K562 (cell line): ENCODE data around the gene BCL2L15. TPM values are rescaled to one million over a fixed set of nuclear protein-coding genes. Genes with fewer than 3 reads are reported as not detected.

Experiments used
- BCOR ChIP-seq: fragments of 450-650 bp; IDR thresholded peaks from 2 replicates; pipeline ENCODE4 v1.6.1; 2016
- ETV6 ChIP-seq, 3 experiments: fragments of 150-350 bp in 1 of 3; sonication (generic) in 1 of 3; formaldehyde crosslinking in 1 of 3; IDR thresholded peaks; 2 replicates each; pipeline versions ENCODE4 v1.6.1 to v1.8.0; 2014 to 2022; ENCODE audit warnings: borderline replicate concordance in 2 of 3, low read depth in 2 of 3, antibody characterized with exemption in 1 of 3, low read length in 1 of 3, mild to moderate bottlenecking in 1 of 3, missing genetic modification reagents in 1 of 3
- HDAC1 ChIP-seq, 2 experiments: fragments of 450-650 bp; IDR thresholded peaks; 2 replicates each; pipeline ENCODE4 v1.6.1; 2016 to 2017; ENCODE audit warnings: inconsistent platforms in 1 of 2, mild to moderate bottlenecking in 1 of 2, moderate library complexity in 1 of 2
- HSF4 ChIP-seq: fragments of 250-450 bp; sonication (Bioruptor Pico); IDR thresholded peaks from 2 replicates; pipeline ENCODE4 v2.1.2; 2022; ENCODE audit warnings: mild to moderate bottlenecking, moderate library complexity, borderline replicate concordance
- KDM4B ChIP-seq, 2 experiments: fragments of 450-650 bp in 1 of 2; sonication (generic) in 1 of 2; IDR thresholded peaks; 2 replicates each; pipeline ENCODE4 v1.6.1; 2016 to 2017; ENCODE audit warnings: borderline replicate concordance in 2 of 2, antibody characterized with exemption in 1 of 2, low read depth in 1 of 2, mild to moderate bottlenecking in 1 of 2
- NFIX ChIP-seq: fragments of 250-450 bp; sonication (Bioruptor Pico); IDR thresholded peaks from 2 replicates; pipeline ENCODE4 v1.4.0; 2020; ENCODE audit warnings: low read depth, mild to moderate bottlenecking, moderate library complexity
- PHB2 ChIP-seq: fragments of 450-650 bp; IDR thresholded peaks from 2 replicates; pipeline ENCODE4 v1.6.1; 2017; ENCODE audit warnings: low read depth
- RBM22 ChIP-seq: fragments of 200-400 bp; formaldehyde crosslinking; IDR thresholded peaks from 2 replicates; pipeline ENCODE4 v1.6.1; 2018; ENCODE audit warnings: low read length, low read depth; ENCODE audit not compliant: poor library complexity, severe bottlenecking
- SREBF1 ChIP-seq: fragments of 150-350 bp; IDR thresholded peaks from 2 replicates; pipeline ENCODE4 v1.6.1; 2014; ENCODE audit warnings: antibody characterized with exemption, low read depth, low read length, borderline replicate concordance
- SRSF1 ChIP-seq: fragments of 200-400 bp; formaldehyde crosslinking; IDR thresholded peaks from 2 replicates; pipeline ENCODE4 v1.6.1; 2017; ENCODE audit warnings: mild to moderate bottlenecking, low read depth, low read length, moderate library complexity
- TRIM24 ChIP-seq, 2 experiments: fragments of 450-650 bp; IDR thresholded peaks; 2 replicates each; pipeline ENCODE4 v1.6.1; 2016
- ZKSCAN8 ChIP-seq: fragments of 200-800 bp; sonication (Bioruptor generic); IDR thresholded peaks from 2 replicates; pipeline ENCODE4 v1.6.1; 2016; ENCODE audit warnings: missing genetic modification characterization, missing compliant biosample characterization
- ZNF197 ChIP-seq: fragments of 200-800 bp; sonication (Bioruptor generic); IDR thresholded peaks from 2 replicates; pipeline ENCODE4 v1.6.1; 2016; ENCODE audit warnings: low read depth, missing genetic modification characterization, missing compliant biosample characterization
- ZNF79 ChIP-seq: fragments of 250-450 bp; sonication (Bioruptor Pico); IDR thresholded peaks from 2 replicates; pipeline ENCODE4 v1.4.0; 2020; ENCODE audit warnings: low read depth, mild to moderate bottlenecking, moderate library complexity
- polyA plus RNA-seq, 8 experiments: library from polyadenylated mRNA; depleted of rRNA in 4 of 8; stranded (reverse) in 5 of 8; unstranded in 3 of 8; fragments of >200 nt; fragmentation: Nextera tagmentation in 2 of 8; fragmentation: Illumina TruSeq in 1 of 8; extraction: Ambion mirVana in 2 of 8; extraction: Trizol in 1 of 8; gene quantifications; 2 replicates each; pipeline versions ENCODE4 v1.2.1 to v1.2.3, GENCODE V29; 2011 to 2014; ENCODE audit warnings: inconsistent platforms in 1 of 8, missing spikeins in 1 of 8
- total RNA-seq, 7 experiments: library from RNA; depleted of rRNA in 6 of 7; stranded (reverse); fragments of >200 nt in 6 of 7; fragmentation: Illumina TruSeq in 2 of 7; extraction: Trizol in 2 of 7; gene quantifications; 2 replicates each; pipeline versions ENCODE4 v1.2.1 to v1.2.3, GENCODE V29; 2011 to 2021; ENCODE audit warnings: low replicate concordance in 1 of 7
- TF ChIP-seq, protein P1 (sequence below), 2 experiments: fragments of 200-800 bp in 1 of 2; sonication (Bioruptor generic) in 1 of 2; sonication (generic) in 1 of 2; formaldehyde crosslinking in 1 of 2; IDR thresholded peaks in 1 of 2; conservative IDR thresholded peaks in 1 of 2; 2 replicates each; pipeline versions ENCODE4 v1.5.0 to v1.6.1; 2016 to 2020; ENCODE audit warnings: missing compliant biosample characterization in 1 of 2, missing genetic modification characterization in 1 of 2, missing genetic modification reagents in 1 of 2
- TF ChIP-seq, protein P2 (sequence below): sonication (generic); formaldehyde crosslinking; IDR thresholded peaks from 2 replicates; pipeline ENCODE4 v1.8.1; 2022; ENCODE audit warnings: missing genetic modification reagents
- TF ChIP-seq, protein P3 (sequence below): fragments of 250-450 bp; sonication (Bioruptor Pico); IDR thresholded peaks from 2 replicates; pipeline ENCODE4 v1.4.0; 2020
- TF ChIP-seq, protein P4 (sequence below): sonication (generic); formaldehyde crosslinking; IDR thresholded peaks from 2 replicates; pipeline ENCODE4 v1.8.1; 2023; ENCODE audit warnings: mild to moderate bottlenecking, missing genetic modification reagents
- TF ChIP-seq, protein P5 (sequence below): sonication (generic); formaldehyde crosslinking; IDR thresholded peaks from 2 replicates; pipeline ENCODE4 v1.8.0; 2023; ENCODE audit warnings: mild to moderate bottlenecking, missing genetic modification reagents

The BCL2L15 gene
- total and polyA plus RNA-seq, 9 of the 15 experiments (the other 6 are each of a cell fraction or from before 2014, with no cell fraction given), result 0.06 to 0.42 (median 0.28) TPM; not detected in 1

DNA sequence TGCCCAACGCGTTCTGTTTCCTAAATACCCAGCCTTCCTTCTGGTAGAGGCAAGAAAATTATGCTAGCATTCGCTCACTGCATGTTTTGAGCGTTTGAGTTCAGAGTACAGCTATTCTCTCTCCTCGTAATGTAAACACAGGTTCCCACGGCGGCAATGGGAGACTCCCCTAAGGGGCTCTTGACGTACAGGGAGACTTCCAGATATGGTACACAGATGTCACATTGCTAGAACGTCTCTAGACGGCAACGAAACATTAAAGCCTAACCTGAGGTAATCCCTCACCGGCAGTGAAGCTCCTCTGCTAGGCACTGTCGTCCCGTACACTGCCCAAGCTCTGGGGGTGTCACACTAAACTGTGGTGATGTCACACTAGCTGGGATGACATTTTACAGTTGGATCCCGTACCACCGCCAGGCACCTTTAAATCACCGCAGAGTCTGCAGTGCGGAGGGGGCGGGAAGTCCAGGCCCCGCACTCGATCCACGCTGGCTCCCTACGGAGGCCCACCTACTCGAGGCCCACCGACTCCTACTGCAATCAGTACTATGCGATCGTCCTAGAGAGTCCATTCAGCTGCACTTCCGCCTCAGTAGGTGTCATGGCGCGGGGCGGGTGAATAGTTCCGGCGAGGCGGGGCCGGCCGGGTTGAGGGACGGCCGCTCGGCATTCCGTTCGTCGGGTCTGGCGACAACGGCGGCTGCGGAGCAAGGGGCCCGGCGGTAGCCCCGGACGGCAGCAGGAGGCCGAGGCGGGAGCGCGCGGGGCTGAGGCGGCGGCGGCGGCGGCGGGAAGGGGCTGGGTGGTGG, 41.8 kb upstream of the BCL2L15 start, which contains the start of gene HIPK1 (continued):
- TF ChIP-seq, protein P1, sequence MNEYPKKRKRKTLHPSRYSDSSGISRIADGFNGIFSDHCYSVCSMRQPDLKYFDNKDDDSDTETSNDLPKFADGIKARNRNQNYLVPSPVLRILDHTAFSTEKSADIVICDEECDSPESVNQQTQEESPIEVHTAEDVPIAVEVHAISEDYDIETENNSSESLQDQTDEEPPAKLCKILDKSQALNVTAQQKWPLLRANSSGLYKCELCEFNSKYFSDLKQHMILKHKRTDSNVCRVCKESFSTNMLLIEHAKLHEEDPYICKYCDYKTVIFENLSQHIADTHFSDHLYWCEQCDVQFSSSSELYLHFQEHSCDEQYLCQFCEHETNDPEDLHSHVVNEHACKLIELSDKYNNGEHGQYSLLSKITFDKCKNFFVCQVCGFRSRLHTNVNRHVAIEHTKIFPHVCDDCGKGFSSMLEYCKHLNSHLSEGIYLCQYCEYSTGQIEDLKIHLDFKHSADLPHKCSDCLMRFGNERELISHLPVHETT (CRISPR knock-in tag; conservative IDR thresholded peaks at IDR 0.05 in 1 of 2, IDR thresholded peaks at IDR 0.05 in 1 of 2), result peak in 1 of 2 experiments; percentile 95; a peak in 2 of 4 replicates
- TF ChIP-seq KDM4B (IDR thresholded peaks at IDR 0.05; ENCODE audit: borderline replicate concordance in 2 of 2, low read depth in 1 of 2), result no peak; a peak in 1 of 4 replicates
- TF ChIP-seq ZNF197, result peak; percentile 64
- TF ChIP-seq HSF4 (CRISPR knock-in tag), result no peak
- TF ChIP-seq, protein P2, sequence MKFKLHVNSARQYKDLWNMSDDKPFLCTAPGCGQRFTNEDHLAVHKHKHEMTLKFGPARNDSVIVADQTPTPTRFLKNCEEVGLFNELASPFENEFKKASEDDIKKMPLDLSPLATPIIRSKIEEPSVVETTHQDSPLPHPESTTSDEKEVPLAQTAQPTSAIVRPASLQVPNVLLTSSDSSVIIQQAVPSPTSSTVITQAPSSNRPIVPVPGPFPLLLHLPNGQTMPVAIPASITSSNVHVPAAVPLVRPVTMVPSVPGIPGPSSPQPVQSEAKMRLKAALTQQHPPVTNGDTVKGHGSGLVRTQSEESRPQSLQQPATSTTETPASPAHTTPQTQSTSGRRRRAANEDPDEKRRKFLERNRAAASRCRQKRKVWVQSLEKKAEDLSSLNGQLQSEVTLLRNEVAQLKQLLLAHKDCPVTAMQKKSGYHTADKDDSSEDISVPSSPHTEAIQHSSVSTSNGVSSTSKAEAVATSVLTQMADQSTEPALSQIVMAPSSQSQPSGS (CRISPR knock-in tag), result peak; percentile 80; the same call in 1 of the 2 replicates
- TF ChIP-seq, protein P3, sequence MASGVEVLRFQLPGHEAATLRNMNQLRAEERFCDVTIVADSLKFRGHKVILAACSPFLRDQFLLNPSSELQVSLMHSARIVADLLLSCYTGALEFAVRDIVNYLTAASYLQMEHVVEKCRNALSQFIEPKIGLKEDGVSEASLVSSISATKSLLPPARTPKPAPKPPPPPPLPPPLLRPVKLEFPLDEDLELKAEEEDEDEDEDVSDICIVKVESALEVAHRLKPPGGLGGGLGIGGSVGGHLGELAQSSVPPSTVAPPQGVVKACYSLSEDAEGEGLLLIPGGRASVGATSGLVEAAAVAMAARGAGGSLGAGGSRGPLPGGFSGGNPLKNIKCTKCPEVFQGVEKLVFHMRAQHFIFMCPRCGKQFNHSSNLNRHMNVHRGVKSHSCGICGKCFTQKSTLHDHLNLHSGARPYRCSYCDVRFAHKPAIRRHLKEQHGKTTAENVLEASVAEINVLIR (CRISPR knock-in tag), result peak; percentile 77
- no peak for TF ChIP-seq NFIX
- no peak for TF ChIP-seq SRSF1
- TF ChIP-seq ZKSCAN8, result no peak
- no peak for TF ChIP-seq PHB2
- no peak for TF ChIP-seq ZNF79
- TF ChIP-seq RBM22, result peak; percentile 59
- TF ChIP-seq ETV6 (IDR thresholded peaks at IDR 0.05; ENCODE audit: borderline replicate concordance in 1 of 2, low read depth in 2 of 2, low read length in 1 of 2), result 0 out of 4 replicates have a peak, but pooled peaks of 1 of the 2 experiments have one; percentile 20
- peak; percentile 67; the same call in 1 of the 2 replicates for TF ChIP-seq ETV6 (CRISPR knock-in tag; IDR thresholded peaks at IDR 0.05; ENCODE audit: borderline replicate concordance)
- TF ChIP-seq, protein P4, sequence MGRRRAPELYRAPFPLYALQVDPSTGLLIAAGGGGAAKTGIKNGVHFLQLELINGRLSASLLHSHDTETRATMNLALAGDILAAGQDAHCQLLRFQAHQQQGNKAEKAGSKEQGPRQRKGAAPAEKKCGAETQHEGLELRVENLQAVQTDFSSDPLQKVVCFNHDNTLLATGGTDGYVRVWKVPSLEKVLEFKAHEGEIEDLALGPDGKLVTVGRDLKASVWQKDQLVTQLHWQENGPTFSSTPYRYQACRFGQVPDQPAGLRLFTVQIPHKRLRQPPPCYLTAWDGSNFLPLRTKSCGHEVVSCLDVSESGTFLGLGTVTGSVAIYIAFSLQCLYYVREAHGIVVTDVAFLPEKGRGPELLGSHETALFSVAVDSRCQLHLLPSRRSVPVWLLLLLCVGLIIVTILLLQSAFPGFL, result no peak
- TF ChIP-seq SREBF1, result no peak
- 0 out of 2 replicates have a peak, but pooled peaks have one; percentile 38 for TF ChIP-seq BCOR
- TF ChIP-seq, protein P5, sequence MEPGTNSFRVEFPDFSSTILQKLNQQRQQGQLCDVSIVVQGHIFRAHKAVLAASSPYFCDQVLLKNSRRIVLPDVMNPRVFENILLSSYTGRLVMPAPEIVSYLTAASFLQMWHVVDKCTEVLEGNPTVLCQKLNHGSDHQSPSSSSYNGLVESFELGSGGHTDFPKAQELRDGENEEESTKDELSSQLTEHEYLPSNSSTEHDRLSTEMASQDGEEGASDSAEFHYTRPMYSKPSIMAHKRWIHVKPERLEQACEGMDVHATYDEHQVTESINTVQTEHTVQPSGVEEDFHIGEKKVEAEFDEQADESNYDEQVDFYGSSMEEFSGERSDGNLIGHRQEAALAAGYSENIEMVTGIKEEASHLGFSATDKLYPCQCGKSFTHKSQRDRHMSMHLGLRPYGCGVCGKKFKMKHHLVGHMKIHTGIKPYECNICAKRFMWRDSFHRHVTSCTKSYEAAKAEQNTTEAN, result 0 out of 2 replicates have a peak, but pooled peaks have one; percentile 14
- peak in 1 of 2 experiments; percentile 94; a peak in 2 of 4 replicates for TF ChIP-seq HDAC1 (IDR thresholded peaks at IDR 0.05)
- no peak for TF ChIP-seq TRIM24 (IDR thresholded peaks at IDR 0.05)
